GM10266 (cell line): ENCODE results near the gene ZNF407.

Experiments
- DNase-seq: peaks from one replicate; pipeline ENCODE4 v3.0.0; 2012; ENCODE audit errors: extremely low spot score
- TF ChIP-seq, protein P1 (sequence below): IDR thresholded peaks from 2 replicates; pipeline ENCODE4 v1.5.1; 2012; ENCODE audit warnings: mild to moderate bottlenecking, low read depth; ENCODE audit not compliant: control insufficient read depth, insufficient read depth; ENCODE audit errors: missing control alignments

The ZNF407 gene

DNA sequence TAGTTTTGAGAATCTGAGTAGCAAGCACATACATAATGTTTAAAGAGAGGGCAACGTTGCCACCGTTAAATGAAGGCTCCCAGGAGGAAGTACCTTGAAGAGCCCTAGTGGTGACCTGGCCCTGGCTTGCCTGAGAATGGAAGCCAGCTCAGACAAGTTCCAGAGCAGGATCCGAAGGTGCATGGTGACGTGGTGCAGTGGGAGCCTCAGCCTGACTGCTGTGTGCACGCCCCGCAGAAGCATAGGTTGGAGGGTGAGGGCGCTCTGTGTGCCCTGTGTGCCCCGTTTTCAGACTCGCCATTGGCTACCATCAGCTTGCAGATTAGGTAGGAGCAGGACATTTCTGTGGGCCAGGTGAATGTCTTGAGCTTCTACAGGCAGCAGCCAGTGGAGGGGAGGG lies 68.2 kb downstream of the ZNF407 start:
- TF ChIP-seq, protein P1, sequence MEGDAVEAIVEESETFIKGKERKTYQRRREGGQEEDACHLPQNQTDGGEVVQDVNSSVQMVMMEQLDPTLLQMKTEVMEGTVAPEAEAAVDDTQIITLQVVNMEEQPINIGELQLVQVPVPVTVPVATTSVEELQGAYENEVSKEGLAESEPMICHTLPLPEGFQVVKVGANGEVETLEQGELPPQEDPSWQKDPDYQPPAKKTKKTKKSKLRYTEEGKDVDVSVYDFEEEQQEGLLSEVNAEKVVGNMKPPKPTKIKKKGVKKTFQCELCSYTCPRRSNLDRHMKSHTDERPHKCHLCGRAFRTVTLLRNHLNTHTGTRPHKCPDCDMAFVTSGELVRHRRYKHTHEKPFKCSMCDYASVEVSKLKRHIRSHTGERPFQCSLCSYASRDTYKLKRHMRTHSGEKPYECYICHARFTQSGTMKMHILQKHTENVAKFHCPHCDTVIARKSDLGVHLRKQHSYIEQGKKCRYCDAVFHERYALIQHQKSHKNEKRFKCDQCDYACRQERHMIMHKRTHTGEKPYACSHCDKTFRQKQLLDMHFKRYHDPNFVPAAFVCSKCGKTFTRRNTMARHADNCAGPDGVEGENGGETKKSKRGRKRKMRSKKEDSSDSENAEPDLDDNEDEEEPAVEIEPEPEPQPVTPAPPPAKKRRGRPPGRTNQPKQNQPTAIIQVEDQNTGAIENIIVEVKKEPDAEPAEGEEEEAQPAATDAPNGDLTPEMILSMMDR = no peak
- DNase-seq = no peak

DNA sequence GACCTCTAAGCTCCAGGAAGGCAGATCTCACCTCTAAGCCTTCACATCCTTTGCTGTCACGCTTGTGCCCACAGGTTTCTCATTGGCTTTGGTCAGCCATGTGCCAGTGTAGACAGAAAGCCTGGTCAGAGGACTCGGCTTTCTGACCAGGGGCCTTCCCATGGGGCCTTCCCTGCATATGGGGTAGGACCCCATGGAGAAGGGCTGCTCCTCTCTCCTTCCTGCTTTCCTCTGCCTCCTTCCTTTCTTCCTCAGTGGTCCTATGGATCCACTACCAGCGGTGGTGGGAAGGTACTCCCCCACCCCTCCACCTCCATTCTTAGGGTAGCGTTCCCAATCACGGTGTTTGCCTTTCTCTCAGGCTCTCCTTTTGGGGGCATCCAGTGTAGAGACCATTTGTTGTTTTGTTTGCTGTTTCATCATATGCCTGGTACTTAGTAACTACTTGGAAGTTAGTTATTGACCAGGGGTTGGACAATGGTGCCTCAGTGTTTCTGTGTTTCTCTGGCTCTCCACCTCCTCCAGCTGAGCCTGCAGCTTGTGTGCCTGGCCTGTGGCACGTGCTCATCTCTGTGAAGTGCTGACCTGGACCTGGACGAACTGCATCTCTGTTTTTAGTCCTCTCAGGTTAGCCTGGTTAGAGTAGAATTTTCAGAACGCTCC lies 71.6 kb downstream of the ZNF407 start:
- TF ChIP-seq, protein P1 = no peak
- DNase-seq = no peak

DNA sequence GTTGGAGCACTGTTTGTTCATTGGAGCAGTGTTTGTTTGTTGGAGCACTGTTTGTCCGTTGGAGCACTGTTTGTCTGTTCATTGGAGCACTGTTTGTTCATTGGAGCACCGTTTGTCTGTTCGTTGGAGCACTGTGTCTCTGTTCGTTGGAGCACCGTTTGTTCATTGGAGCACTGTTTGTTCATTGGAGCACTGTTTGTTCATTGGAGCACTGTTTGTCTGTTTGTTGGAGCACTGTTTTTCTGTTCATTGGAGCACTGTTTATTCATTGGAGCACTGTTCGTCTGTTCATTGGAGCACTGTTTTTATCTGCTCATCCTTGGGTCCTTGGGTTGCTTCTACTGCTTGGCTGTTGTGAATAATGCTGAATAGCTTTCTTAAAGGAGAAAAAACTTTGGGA lies 74.7 kb downstream of the ZNF407 start:
- no peak for DNase-seq
- TF ChIP-seq, protein P1 = no peak

DNA sequence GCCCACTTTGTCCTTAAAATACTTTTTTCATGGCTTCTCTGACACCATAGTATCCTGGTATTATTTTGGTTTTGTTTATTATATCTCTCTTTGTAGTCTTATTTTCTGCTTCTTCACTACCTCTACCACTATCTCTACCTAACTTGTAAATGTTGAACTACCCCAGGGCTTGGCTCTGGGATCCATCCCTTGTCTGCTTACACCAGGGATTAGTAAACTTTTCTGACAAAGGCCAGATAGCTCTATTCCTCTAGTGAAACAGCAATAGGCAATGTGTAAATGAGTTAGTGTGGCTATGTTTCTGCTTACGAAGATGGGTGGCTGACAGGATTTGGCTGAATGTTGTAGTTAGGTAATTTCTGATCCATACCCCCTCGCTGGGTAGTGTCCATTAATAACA lies 76.8 kb downstream of the ZNF407 start:
- TF ChIP-seq, protein P1 = no peak
- DNase-seq = no peak

DNA sequence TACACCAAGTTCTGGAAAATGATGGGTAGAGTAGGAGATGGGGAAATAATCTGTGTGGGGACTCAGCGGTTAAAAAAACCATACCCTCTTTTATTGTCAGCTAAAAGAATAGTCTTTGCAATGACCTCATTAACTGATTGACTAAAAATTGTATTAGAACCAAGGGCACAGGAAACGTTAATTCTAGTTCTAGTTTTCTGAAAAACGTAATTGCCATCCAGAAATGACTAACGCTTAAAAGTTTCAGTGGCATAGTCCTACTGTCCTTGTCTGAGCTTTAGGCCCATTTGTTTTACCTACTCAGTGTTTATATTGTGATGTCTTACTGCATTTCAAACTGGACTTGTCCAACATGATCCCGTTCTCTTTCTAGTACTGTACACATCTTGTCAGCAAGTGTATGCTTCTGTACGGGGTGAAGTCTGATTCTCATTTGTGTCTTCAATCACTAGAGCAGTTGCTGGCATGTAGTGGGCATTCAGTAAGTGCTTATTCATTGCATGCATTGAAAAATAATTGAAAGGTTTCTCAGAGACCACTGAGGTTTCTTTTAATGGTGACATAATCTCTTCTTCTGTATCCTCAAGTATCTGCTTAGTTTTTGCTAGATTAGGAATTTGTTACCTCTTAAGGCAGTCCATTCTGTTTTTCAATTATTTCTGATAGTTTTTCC lies 81.5 kb downstream of the ZNF407 start:
- TF ChIP-seq, protein P1 = no peak
- no peak for DNase-seq

DNA sequence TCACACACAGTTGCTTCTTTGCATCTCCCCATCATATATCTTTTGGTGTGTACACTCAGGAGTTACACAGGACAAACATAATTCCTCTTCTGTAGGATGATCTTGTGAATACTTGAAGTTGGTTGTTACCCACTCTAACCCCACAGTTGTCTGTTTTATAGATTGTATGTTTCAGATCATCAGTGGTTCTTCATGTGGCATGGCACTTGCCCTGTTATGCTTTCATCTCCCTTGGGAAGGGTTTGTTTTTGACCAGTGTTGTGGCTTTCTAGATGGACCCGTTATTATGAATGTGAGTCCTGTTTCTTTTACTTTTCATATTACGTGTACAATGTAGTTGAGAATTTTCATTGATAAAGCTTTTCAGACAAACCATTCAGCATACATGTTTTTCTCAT lies 82.0 kb downstream of the ZNF407 start:
- no peak for DNase-seq
- TF ChIP-seq, protein P1 = no peak
